Liver (tissue), 9 donors: ENCODE results near the gene PFKL. TPM values are rescaled to one million over a fixed set of nuclear protein-coding genes. Genes with fewer than 3 reads are reported as not detected.

Experiments used
- DNase-seq: peaks from one replicate; pipeline ENCODE4 v3.0.0-alpha.2; 2017; ENCODE audit warnings: low spot score
- H3K27ac ChIP-seq, 2 donors: one replicate each; pipeline ENCODE4 v1.7.0; 2013; ENCODE audit warnings: inconsistent platforms in 2 of 2, low read length in 2 of 2, control low read depth in 1 of 2, low read depth in 1 of 2, mild to moderate bottlenecking in 1 of 2
- H3K27me3 ChIP-seq, 4 donors: one replicate each; pipeline versions ENCODE4 v1.6.1 to v1.7.0; 2013; ENCODE audit warnings: low read length in 3 of 4, inconsistent platforms in 1 of 4, mild to moderate bottlenecking in 1 of 4, moderate library complexity in 1 of 4; ENCODE audit not compliant: control insufficient read depth in 4 of 4, insufficient read depth in 4 of 4
- H3K36me3 ChIP-seq, 4 donors: one replicate each; pipeline versions ENCODE4 v1.6.1 to v1.7.0; 2013; ENCODE audit warnings: low read length in 3 of 4, mild to moderate bottlenecking in 3 of 4, low read depth in 1 of 4, moderate library complexity in 1 of 4; ENCODE audit not compliant: control insufficient read depth in 4 of 4, insufficient read depth in 3 of 4
- H3K4me1 ChIP-seq, 4 donors: one replicate each; pipeline versions ENCODE4 v1.6.1 to v1.7.0; 2013; ENCODE audit warnings: low read length in 3 of 4, mild to moderate bottlenecking in 3 of 4, moderate library complexity in 1 of 4; ENCODE audit not compliant: control insufficient read depth in 4 of 4, insufficient read depth in 4 of 4
- H3K4me3 ChIP-seq, 3 donors: one replicate each; pipeline versions ENCODE4 v1.6.1 to v1.7.0; 2013; ENCODE audit warnings: low read length in 3 of 3, control low read depth in 1 of 3, low read depth in 1 of 3, mild to moderate bottlenecking in 1 of 3
- H3K9ac ChIP-seq, 2 donors: one replicate each; pipeline ENCODE4 v1.7.0; 2013; ENCODE audit warnings: low read length in 2 of 2, mild to moderate bottlenecking in 2 of 2, moderate library complexity in 2 of 2, control low read depth in 1 of 2, low read depth in 1 of 2
- H3K9me3 ChIP-seq, 4 donors: one replicate each; pipeline versions ENCODE4 v1.6.1 to v1.7.0; 2013; ENCODE audit warnings: low read length in 3 of 4; ENCODE audit not compliant: control insufficient read depth in 4 of 4
- EGR1 ChIP-seq, 2 donors: IDR thresholded peaks; 2 replicates each; pipeline ENCODE4 v1.6.1; 2016 to 2018; ENCODE audit warnings: antibody characterized with exemption in 2 of 2, low read depth in 2 of 2
- FOXA1 ChIP-seq: IDR thresholded peaks from 2 replicates; pipeline ENCODE4 v1.6.1; 2016; ENCODE audit warnings: antibody characterized with exemption
- FOXA2 ChIP-seq: IDR thresholded peaks from 2 replicates; pipeline ENCODE4 v1.6.1; 2016; ENCODE audit warnings: antibody characterized with exemption
- GABPA ChIP-seq, 2 donors: IDR thresholded peaks in 1 of 2; conservative IDR thresholded peaks in 1 of 2; 2 replicates each; pipeline ENCODE4 v1.6.1; 2016; ENCODE audit warnings: antibody characterized with exemption in 2 of 2, mild to moderate bottlenecking in 1 of 2, moderate library complexity in 1 of 2
- HNF4A ChIP-seq, 2 donors: conservative IDR thresholded peaks; 2 replicates each; pipeline ENCODE4 v1.6.1; 2016; ENCODE audit warnings: antibody characterized with exemption in 2 of 2, mild to moderate bottlenecking in 2 of 2
- HNF4G ChIP-seq: IDR thresholded peaks from 2 replicates; pipeline ENCODE4 v1.6.1; 2016; ENCODE audit warnings: antibody characterized with exemption
- JUND ChIP-seq, 2 donors: IDR thresholded peaks; 2 replicates each; pipeline ENCODE4 v1.6.1; 2016; ENCODE audit warnings: antibody characterized with exemption in 2 of 2
- NR2F2 ChIP-seq: IDR thresholded peaks from 2 replicates; pipeline ENCODE4 v1.6.1; 2016; ENCODE audit warnings: antibody characterized with exemption
- RAD21 ChIP-seq, 2 donors: IDR thresholded peaks; 2 replicates each; pipeline ENCODE4 v1.6.1; 2016; ENCODE audit warnings: antibody characterized with exemption in 2 of 2, mild to moderate bottlenecking in 2 of 2
- RXRA ChIP-seq, 2 donors: IDR thresholded peaks; 2 replicates each; pipeline ENCODE4 v1.6.1; 2017 to 2018; ENCODE audit warnings: antibody characterized with exemption in 2 of 2, mild to moderate bottlenecking in 1 of 2
- SP1 ChIP-seq: IDR thresholded peaks from 2 replicates; pipeline ENCODE4 v1.6.1; 2018; ENCODE audit warnings: antibody characterized with exemption, mild to moderate bottlenecking
- TAF1 ChIP-seq: conservative IDR thresholded peaks from 2 replicates; pipeline ENCODE4 v1.6.1; 2016; ENCODE audit warnings: antibody characterized with exemption, mild to moderate bottlenecking
- YY1 ChIP-seq: IDR thresholded peaks from 2 replicates; pipeline ENCODE4 v1.6.1; 2016; ENCODE audit warnings: antibody characterized with exemption, mild to moderate bottlenecking
- WGBS: extraction: QIAGEN DNeasy Blood & Tissue Kit; methylation state at CpG from one replicate; pipeline ENCODE4 v1.1.7; 2013; 5-methylcytosine and 5-hydroxymethylcytosine counted together
- polyA plus RNA-seq, 2 donors: library from polyadenylated mRNA; stranded (reverse) in 1 of 2; unstranded in 1 of 2; fragments of 200-250 nt in 1 of 2; fragments of >200 nt in 1 of 2; fragmentation: Nextera tagmentation in 1 of 2; extraction: Ambion mirVana in 1 of 2; gene quantifications; one replicate each; pipeline versions ENCODE4 v1.2.1 to v1.2.3, GENCODE V29; 2013 to 2015
- total RNA-seq, 2 donors: library from RNA; depleted of rRNA; stranded (reverse); fragments of >200 nt; gene quantifications; one replicate each; pipeline ENCODE4 v1.2.3, GENCODE V29; 2014
- TF ChIP-seq, protein P1 (sequence below): IDR thresholded peaks from 2 replicates; pipeline ENCODE4 v1.6.1; 2016; ENCODE audit warnings: antibody characterized with exemption
- TF ChIP-seq, protein P2 (sequence below): IDR thresholded peaks from 2 replicates; pipeline ENCODE4 v1.6.1; 2016; ENCODE audit warnings: antibody characterized with exemption
- TF ChIP-seq, protein P3 (sequence below): IDR thresholded peaks from 2 replicates; pipeline ENCODE4 v1.6.1; 2016; ENCODE audit warnings: antibody characterized with exemption
- TF ChIP-seq, protein P4 (sequence below): IDR thresholded peaks from 2 replicates; pipeline ENCODE4 v1.6.1; 2016; ENCODE audit warnings: antibody characterized with exemption, mild to moderate bottlenecking
- TF ChIP-seq, protein P5 (sequence below): fragments of 150-350 bp; IDR thresholded peaks from 2 replicates; pipeline ENCODE4 v1.5.1; 2017; ENCODE audit warnings: improper control_type of control experiment, low read depth, low read length; ENCODE audit not compliant: missing input control
- donor health status: healthy.
- donor health status: healthy.
- donor health status: healthy.
- donor health status: healthy.
- donor health status: healthy.

The PFKL gene
- total and polyA plus RNA-seq, 4 donors = 48.1 to 98.4 (median 81.0) TPM

GRCh38 chr21:44295163-44295573, 4.7 kb upstream of the PFKL start:
- H3K4me3 ChIP-seq = no peak overlapping the region
- 82% methylated on average over 14 of the region's 14 CpGs for WGBS
- TF ChIP-seq TAF1 = no peak
- no peak for TF ChIP-seq GABPA (IDR thresholded peaks at IDR 0.05 in 1 of 2, conservative IDR thresholded peaks at IDR 0.05 in 1 of 2)
- TF ChIP-seq YY1 = no peak
- TF ChIP-seq, protein P1, sequence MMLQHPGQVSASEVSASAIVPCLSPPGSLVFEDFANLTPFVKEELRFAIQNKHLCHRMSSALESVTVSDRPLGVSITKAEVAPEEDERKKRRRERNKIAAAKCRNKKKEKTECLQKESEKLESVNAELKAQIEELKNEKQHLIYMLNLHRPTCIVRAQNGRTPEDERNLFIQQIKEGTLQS = no peak
- TF ChIP-seq HNF4A (conservative IDR thresholded peaks at IDR 0.05) = no peak
- TF ChIP-seq, protein P2, sequence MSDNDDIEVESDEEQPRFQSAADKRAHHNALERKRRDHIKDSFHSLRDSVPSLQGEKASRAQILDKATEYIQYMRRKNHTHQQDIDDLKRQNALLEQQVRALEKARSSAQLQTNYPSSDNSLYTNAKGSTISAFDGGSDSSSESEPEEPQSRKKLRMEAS = no peak
- no peak for TF ChIP-seq HNF4G
- TF ChIP-seq, protein P3, sequence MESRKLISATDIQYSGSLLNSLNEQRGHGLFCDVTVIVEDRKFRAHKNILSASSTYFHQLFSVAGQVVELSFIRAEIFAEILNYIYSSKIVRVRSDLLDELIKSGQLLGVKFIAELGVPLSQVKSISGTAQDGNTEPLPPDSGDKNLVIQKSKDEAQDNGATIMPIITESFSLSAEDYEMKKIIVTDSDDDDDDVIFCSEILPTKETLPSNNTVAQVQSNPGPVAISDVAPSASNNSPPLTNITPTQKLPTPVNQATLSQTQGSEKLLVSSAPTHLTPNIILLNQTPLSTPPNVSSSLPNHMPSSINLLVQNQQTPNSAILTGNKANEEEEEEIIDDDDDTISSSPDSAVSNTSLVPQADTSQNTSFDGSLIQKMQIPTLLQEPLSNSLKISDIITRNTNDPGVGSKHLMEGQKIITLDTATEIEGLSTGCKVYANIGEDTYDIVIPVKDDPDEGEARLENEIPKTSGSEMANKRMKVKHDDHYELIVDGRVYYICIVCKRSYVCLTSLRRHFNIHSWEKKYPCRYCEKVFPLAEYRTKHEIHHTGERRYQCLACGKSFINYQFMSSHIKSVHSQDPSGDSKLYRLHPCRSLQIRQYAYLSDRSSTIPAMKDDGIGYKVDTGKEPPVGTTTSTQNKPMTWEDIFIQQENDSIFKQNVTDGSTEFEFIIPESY = no peak
- no peak for TF ChIP-seq SP1
- TF ChIP-seq, protein P4, sequence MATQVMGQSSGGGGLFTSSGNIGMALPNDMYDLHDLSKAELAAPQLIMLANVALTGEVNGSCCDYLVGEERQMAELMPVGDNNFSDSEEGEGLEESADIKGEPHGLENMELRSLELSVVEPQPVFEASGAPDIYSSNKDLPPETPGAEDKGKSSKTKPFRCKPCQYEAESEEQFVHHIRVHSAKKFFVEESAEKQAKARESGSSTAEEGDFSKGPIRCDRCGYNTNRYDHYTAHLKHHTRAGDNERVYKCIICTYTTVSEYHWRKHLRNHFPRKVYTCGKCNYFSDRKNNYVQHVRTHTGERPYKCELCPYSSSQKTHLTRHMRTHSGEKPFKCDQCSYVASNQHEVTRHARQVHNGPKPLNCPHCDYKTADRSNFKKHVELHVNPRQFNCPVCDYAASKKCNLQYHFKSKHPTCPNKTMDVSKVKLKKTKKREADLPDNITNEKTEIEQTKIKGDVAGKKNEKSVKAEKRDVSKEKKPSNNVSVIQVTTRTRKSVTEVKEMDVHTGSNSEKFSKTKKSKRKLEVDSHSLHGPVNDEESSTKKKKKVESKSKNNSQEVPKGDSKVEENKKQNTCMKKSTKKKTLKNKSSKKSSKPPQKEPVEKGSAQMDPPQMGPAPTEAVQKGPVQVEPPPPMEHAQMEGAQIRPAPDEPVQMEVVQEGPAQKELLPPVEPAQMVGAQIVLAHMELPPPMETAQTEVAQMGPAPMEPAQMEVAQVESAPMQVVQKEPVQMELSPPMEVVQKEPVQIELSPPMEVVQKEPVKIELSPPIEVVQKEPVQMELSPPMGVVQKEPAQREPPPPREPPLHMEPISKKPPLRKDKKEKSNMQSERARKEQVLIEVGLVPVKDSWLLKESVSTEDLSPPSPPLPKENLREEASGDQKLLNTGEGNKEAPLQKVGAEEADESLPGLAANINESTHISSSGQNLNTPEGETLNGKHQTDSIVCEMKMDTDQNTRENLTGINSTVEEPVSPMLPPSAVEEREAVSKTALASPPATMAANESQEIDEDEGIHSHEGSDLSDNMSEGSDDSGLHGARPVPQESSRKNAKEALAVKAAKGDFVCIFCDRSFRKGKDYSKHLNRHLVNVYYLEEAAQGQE = no peak
- TF ChIP-seq, protein P5, sequence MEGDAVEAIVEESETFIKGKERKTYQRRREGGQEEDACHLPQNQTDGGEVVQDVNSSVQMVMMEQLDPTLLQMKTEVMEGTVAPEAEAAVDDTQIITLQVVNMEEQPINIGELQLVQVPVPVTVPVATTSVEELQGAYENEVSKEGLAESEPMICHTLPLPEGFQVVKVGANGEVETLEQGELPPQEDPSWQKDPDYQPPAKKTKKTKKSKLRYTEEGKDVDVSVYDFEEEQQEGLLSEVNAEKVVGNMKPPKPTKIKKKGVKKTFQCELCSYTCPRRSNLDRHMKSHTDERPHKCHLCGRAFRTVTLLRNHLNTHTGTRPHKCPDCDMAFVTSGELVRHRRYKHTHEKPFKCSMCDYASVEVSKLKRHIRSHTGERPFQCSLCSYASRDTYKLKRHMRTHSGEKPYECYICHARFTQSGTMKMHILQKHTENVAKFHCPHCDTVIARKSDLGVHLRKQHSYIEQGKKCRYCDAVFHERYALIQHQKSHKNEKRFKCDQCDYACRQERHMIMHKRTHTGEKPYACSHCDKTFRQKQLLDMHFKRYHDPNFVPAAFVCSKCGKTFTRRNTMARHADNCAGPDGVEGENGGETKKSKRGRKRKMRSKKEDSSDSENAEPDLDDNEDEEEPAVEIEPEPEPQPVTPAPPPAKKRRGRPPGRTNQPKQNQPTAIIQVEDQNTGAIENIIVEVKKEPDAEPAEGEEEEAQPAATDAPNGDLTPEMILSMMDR = no peak
- TF ChIP-seq EGR1 (IDR thresholded peaks at IDR 0.05; ENCODE audit: low read depth in 2 of 2) = no peak
- TF ChIP-seq RAD21 (IDR thresholded peaks at IDR 0.05) = no peak
- TF ChIP-seq FOXA2 = no peak
- no peak for TF ChIP-seq FOXA1
- no peak for TF ChIP-seq NR2F2
- no peak for TF ChIP-seq JUND (IDR thresholded peaks at IDR 0.05)
- TF ChIP-seq RXRA (IDR thresholded peaks at IDR 0.05) = no peak
- H3K9ac ChIP-seq = no peak overlapping the region
- no peak for DNase-seq
- no peak overlapping the region for H3K27ac ChIP-seq
- peaks cover 0 to 14% (median 12%) of the 10 kb centered on the region in 4 donors for H3K4me1 ChIP-seq
- no peaks in the 10 kb centered on the region for H3K36me3 ChIP-seq
- no peaks in the 10 kb centered on the region for H3K9me3 ChIP-seq
- no peaks in the 10 kb centered on the region for H3K27me3 ChIP-seq
